HUES6 (cell line): ENCODE data around the gene GRID1.

Experiments used
- H3K27ac ChIP-seq: 2 replicates; pipeline ENCODE4 v1.7.0; 2013; ENCODE audit warnings: low read depth, mild to moderate bottlenecking, low read length, inconsistent platforms
- H3K27me3 ChIP-seq: 2 replicates; pipeline ENCODE4 v1.6.1; 2013; ENCODE audit warnings: low read length; ENCODE audit not compliant: control insufficient read depth, insufficient read depth
- H3K36me3 ChIP-seq: 2 replicates; pipeline ENCODE4 v1.6.1; 2013; ENCODE audit warnings: low read length; ENCODE audit not compliant: control insufficient read depth, insufficient read depth
- H3K4me1 ChIP-seq: 2 replicates; pipeline ENCODE4 v1.6.1; 2013; ENCODE audit warnings: low read length; ENCODE audit not compliant: control insufficient read depth, insufficient read depth
- H3K4me3 ChIP-seq: 2 replicates; pipeline ENCODE4 v1.5.1; 2013; ENCODE audit warnings: low read depth, low read length
- H3K9ac ChIP-seq: one replicate; pipeline ENCODE4 v1.6.1; 2013; ENCODE audit warnings: mild to moderate bottlenecking, low read length
- H3K9me3 ChIP-seq: 2 replicates; pipeline ENCODE4 v1.6.1; 2013; ENCODE audit warnings: low read depth, low read length; ENCODE audit not compliant: control insufficient read depth, insufficient read depth

Gene GRID1

GRCh38 chr10:86374664-86375063 is 8.1 kb upstream of the GRID1 start:
- Histone ChIP-seq H3K27ac (no peak overlapping the region), H3K9me3 (no peaks in the 10 kb centered on the region), H3K4me1 (no peaks in the 10 kb centered on the region), H3K36me3 (no peaks in the 10 kb centered on the region), H3K9ac (no peak overlapping the region), H3K4me3 (no peak overlapping the region), H3K27me3 (peaks cover 71% of the 10 kb centered on the region)

- no peaks in the 10 kb centered on the region for H3K36me3 ChIP-seq
Observed at GRCh38 chr10:86373828-86374227, 7.2 kb upstream of the GRID1 start.

GRCh38 chr10:86373251-86373650 is 6.7 kb upstream of the GRID1 start:
- H3K4me1 ChIP-seq: no peaks in the 10 kb centered on the region
- no peaks in the 10 kb centered on the region for H3K9me3 ChIP-seq
- H3K27me3 ChIP-seq: peaks cover 80% of the 10 kb centered on the region
- H3K36me3 ChIP-seq: no peaks in the 10 kb centered on the region
- no peak overlapping the region for H3K27ac ChIP-seq
- no peak overlapping the region for H3K9ac ChIP-seq
- H3K4me3 ChIP-seq: no peak overlapping the region

More at GRCh38 chr10:86373828-86374227, 7.2 kb upstream of the GRID1 start:
- no peaks in the 10 kb centered on the region for H3K4me1 ChIP-seq
- no peak overlapping the region for H3K4me3 ChIP-seq
- H3K9ac ChIP-seq: no peak overlapping the region
- H3K9me3 ChIP-seq: no peaks in the 10 kb centered on the region
- no peak overlapping the region for H3K27ac ChIP-seq
- peaks cover 80% of the 10 kb centered on the region for H3K27me3 ChIP-seq

- Histone ChIP-seq H3K36me3 (no peaks in the 10 kb centered on the region), H3K4me3 (no peak overlapping the region), H3K27me3 (peaks cover 83% of the 10 kb centered on the region)
Observed at GRCh38 chr10:86372784-86373239, 6.2 kb upstream of the GRID1 start.

GRCh38 chr10:86372119-86372783 is 5.7 kb upstream of the GRID1 start:
- Histone ChIP-seq H3K36me3 (no peaks in the 10 kb centered on the region), H3K27ac (no peak overlapping the region), H3K4me3 (no peak overlapping the region), H3K27me3 (peaks cover 88% of the 10 kb centered on the region), H3K9ac (no peak overlapping the region), H3K9me3 (no peaks in the 10 kb centered on the region), H3K4me1 (0 out of 2 replicates have a peak, but pooled peaks cover 3% of the 10 kb centered on the region)

More at GRCh38 chr10:86372784-86373239, 6.2 kb upstream of the GRID1 start:
- H3K27ac ChIP-seq: no peak overlapping the region
- no peaks in the 10 kb centered on the region for H3K4me1 ChIP-seq
- H3K9ac ChIP-seq: no peak overlapping the region
- H3K9me3 ChIP-seq: no peaks in the 10 kb centered on the region

- no peak overlapping the region for H3K4me3 ChIP-seq
- 0 out of 2 replicates have a peak, but pooled peaks cover 3% of the 10 kb centered on the region for H3K4me1 ChIP-seq
- H3K9ac ChIP-seq: no peak overlapping the region
- no peaks in the 10 kb centered on the region for H3K36me3 ChIP-seq
- H3K9me3 ChIP-seq: no peaks in the 10 kb centered on the region
- peaks cover 89% of the 10 kb centered on the region for H3K27me3 ChIP-seq
- H3K27ac ChIP-seq: no peak overlapping the region
Observed at GRCh38 chr10:86371691-86372090, 5.1 kb upstream of the GRID1 start.

- Histone ChIP-seq H3K9me3 (no peaks in the 10 kb centered on the region), H3K4me1 (0 out of 2 replicates have a peak, but pooled peaks cover 3% of the 10 kb centered on the region), H3K9ac (no peak overlapping the region), H3K36me3 (no peaks in the 10 kb centered on the region), H3K27ac (no peak overlapping the region), H3K27me3 (peaks cover 86% of the 10 kb centered on the region), H3K4me3 (no peak overlapping the region)
Observed at GRCh38 chr10:86371116-86371515, 4.5 kb upstream of the GRID1 start.

- H3K4me3 ChIP-seq: no peak overlapping the region
- no peaks in the 10 kb centered on the region for H3K36me3 ChIP-seq
- no peaks in the 10 kb centered on the region for H3K9me3 ChIP-seq
- peaks cover 7% of the 10 kb centered on the region; the same call in 1 of the 2 replicates for H3K4me1 ChIP-seq
- no peak overlapping the region for H3K27ac ChIP-seq
- no peak overlapping the region for H3K9ac ChIP-seq
- peaks cover 86% of the 10 kb centered on the region for H3K27me3 ChIP-seq
Observed at GRCh38 chr10:86370006-86370585, 3.5 kb upstream of the GRID1 start.

- Histone ChIP-seq H3K9me3 (no peaks in the 10 kb centered on the region), H3K4me1 (peaks cover 8% of the 10 kb centered on the region; the same call in 1 of the 2 replicates), H3K27me3 (peaks cover 88% of the 10 kb centered on the region), H3K4me3 (no peak overlapping the region), H3K9ac (no peak overlapping the region), H3K27ac (no peak overlapping the region), H3K36me3 (no peaks in the 10 kb centered on the region)
Observed at GRCh38 chr10:86368987-86369386, 2.4 kb upstream of the GRID1 start.

GRCh38 chr10:86368046-86368445 is 1.5 kb upstream of the GRID1 start:
- Histone ChIP-seq H3K36me3 (no peaks in the 10 kb centered on the region), H3K27me3 (peaks cover 96% of the 10 kb centered on the region), H3K9ac (no peak overlapping the region)

GRCh38 chr10:86367152-86367951 is 757 bp upstream of the GRID1 start:
- H3K9me3 ChIP-seq: no peaks in the 10 kb centered on the region
- H3K4me1 ChIP-seq: peaks cover 12% of the 10 kb centered on the region; the same call in 1 of the 2 replicates
- no peak overlapping the region for H3K27ac ChIP-seq
- peak overlapping the region; percentile 55 for H3K4me3 ChIP-seq
- H3K9ac ChIP-seq: no peak overlapping the region
- peaks cover 96% of the 10 kb centered on the region for H3K27me3 ChIP-seq
- H3K36me3 ChIP-seq: no peaks in the 10 kb centered on the region

More at GRCh38 chr10:86368046-86368445, 1.5 kb upstream of the GRID1 start:
- H3K9me3 ChIP-seq: no peaks in the 10 kb centered on the region
- no peak overlapping the region for H3K4me3 ChIP-seq
- H3K27ac ChIP-seq: no peak overlapping the region
- H3K4me1 ChIP-seq: peaks cover 12% of the 10 kb centered on the region; the same call in 1 of the 2 replicates
